NCI-H2107 treated with DMSO at 0.1 percent for 48 hours (cell line): ENCODE measurements around the gene WHAMM.
"Not testable (repeated sequence)": the region's sequence is repeated elsewhere in the genome, so short reads cannot be mapped to it uniquely, and the experiment has no call there.

ENCODE experiments used
- DNase-seq: peaks from one replicate; lab custom pipeline; 2025; ENCODE audit not compliant: unreplicated experiment; lab: John Stamatoyannopoulos, UW

Gene WHAMM

DNA sequence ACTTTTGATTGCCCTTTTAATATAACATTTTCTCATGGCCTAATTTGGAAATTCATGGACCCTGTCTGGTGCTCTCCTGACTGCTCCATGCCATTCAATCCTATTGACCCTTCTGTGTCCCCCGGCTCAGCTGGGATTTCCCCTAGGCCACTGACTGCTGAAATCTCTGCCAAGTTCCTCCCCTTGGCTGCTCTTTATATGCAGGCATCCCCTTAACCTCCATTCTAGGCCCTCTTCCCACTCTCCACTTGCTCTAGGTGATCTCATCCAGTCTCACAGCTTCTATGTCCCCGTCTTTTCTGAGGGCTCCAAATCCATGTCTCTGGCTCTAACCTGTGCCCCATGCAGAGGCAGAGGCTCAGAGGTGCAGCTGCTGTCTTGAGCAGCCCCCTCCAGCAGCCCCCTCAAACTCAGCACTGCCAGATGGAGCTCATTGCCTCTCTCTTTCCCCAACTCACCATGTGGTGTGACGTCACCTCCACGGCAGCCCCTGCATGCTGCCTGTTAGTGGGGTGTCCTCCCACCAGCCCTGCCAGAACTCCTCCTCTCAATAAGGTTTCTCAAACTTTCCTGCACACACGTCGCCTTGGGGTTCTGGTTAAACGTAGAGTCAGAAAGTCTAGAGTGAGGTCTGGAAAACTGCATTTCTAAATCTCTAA, 10.1 kb upstream of the WHAMM start:
- DNase-seq: no peak

DNA sequence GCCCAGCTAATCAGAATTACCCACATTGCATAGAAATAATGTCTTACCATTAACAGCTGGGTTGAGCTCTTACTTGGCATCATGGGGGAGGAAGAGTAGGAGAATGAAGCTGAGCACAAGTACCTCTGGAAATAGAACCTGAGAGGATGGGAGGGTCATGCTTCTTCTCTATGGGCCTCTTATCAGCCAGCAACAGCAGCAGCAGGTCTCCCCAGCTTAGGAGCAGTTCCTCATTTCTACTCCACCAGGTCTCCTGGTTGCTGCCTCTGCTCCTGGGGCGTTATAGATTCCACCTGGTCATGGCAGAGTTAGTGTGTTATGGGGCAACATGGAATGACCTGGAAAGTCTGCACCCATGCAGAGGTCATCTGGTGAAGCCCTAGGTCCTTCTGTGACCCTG, 6.9 kb upstream of the WHAMM start:
- no peak for DNase-seq

DNA sequence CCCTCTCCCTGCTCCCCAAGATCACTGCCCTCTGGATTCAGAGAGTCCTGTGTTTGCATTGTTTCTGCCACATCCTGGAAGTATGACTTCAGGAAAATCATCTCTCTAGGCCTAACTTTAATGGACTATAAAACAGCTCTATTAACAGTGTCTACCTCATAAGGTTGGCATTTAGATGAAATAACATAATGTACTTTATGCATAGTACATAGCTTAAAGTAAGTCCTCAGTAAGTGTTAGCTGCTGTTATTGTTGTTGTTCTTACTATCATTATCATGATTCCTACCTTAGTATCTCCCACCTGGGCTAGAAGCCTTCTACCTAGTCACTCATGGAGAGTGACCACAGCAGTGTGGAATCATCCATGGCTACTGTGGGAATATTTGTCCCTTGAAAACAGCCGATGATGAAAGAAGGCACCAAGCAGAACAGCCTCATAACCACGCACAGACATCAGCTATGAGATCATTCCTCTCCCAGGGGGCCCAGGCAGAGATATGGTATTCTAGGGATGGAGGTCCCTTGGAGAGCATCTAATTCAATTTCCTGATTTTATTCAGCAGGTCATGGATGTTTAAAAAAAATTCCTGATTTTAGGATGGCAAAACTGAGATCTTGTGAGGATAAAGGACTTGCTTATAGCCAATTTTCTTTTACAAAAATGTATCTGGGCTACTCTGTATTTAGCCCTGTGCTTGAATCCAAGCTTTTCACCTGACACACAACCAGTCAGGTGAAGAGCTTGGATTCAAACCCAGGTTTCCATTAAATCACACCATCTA, 5.4 kb upstream of the WHAMM start:
- no peak for DNase-seq

DNA sequence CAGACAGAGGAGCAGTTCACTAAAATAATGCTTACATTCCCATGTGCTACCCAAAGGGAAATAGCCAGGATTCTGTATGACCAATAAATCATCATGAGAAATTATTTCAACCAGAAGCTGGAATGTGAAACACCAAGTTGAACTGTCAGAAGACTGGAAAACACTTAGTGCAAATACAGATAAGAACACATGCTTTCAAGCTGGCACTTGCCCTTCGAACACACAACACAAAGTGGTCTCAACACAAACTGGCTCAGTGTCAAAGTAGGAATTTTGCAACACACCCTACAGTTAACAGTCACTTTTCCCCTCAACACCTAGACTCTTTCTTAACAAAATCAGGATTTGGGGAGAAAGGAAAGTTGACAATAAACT, 4.9 kb upstream of the WHAMM start:
- DNase-seq: no peak

DNA sequence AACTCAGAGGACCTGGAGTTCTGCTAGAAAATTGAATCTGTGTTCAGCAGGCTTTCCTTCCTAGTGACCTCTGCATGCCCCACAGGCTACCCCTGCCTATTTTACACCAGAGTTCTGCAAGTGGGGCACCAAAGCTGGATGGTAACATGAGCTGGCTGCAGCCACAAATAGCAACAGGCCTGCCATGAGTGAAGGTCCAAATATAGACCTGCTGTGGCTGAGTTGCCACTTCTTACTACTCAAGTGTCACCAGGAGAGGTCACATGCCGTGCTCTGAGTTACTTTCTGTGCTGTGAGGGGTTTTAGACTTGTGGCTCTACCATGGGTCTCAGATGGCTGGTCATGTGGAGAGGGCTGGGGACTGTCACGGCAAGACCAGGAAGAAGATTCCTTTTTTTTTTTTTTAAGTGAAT, 3.4 kb upstream of the WHAMM start, which contains the start of gene FSD2:
FSD2 (minus strand) TSS at position 76 of the 413 bp plus-strand sequence. CDS start 18,679 bp downstream, outside the sequence.
- DNase-seq: peak; percentile 10

DNA sequence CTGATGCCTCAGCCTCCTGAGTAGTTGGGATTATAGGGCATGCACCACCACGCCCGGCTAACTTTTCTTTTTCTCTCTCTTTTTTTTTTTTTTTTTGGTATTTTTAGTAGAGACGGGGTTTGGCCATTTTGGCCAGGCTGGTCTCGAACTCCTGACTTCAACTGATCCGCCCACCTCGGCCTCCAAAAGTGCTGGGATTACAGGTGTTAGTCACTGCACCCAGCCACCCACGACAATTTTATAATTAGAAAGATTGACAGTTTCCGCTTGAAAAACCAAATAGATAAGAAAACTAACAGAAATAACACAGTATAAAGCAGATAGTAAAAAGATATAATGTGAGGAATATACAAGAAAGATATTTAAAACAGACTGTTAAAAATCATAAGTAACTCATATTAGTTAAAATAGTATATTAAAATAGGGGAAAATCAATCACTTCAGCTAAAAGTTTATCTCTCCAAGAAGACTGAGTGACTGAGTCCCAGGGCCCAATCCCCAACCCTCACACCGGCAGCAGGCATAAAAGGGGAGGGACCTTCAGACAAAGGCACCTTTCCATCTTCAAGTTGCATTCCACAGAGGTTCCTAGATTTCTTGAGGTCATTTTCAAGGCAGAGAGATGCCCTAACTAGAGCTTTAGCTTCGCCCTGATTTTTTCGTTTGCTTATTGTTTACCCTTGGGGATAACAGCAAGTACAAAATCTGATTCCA, 1.4 kb upstream of the WHAMM start:
- no peak for DNase-seq

DNA sequence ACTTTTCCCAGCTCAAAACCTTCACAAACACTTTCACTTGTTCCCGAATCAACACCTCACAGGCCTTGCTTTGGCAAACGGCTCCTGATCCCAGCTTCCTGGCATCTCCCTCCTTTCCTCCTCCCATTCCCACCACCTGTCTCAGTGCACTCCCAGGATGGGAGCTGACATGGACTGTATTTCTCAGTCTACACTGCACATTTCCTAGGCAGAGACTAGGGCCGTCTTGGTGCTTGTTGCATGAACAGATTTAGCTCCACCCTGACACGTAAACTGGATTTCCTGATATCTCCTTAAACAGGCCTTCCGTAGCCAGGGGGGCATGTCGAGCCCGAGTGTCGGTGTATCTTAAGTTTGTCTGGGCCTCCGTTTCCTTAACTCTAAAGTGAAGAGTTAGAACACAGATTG, 790 bp upstream of the WHAMM start:
- no peak for DNase-seq

DNA sequence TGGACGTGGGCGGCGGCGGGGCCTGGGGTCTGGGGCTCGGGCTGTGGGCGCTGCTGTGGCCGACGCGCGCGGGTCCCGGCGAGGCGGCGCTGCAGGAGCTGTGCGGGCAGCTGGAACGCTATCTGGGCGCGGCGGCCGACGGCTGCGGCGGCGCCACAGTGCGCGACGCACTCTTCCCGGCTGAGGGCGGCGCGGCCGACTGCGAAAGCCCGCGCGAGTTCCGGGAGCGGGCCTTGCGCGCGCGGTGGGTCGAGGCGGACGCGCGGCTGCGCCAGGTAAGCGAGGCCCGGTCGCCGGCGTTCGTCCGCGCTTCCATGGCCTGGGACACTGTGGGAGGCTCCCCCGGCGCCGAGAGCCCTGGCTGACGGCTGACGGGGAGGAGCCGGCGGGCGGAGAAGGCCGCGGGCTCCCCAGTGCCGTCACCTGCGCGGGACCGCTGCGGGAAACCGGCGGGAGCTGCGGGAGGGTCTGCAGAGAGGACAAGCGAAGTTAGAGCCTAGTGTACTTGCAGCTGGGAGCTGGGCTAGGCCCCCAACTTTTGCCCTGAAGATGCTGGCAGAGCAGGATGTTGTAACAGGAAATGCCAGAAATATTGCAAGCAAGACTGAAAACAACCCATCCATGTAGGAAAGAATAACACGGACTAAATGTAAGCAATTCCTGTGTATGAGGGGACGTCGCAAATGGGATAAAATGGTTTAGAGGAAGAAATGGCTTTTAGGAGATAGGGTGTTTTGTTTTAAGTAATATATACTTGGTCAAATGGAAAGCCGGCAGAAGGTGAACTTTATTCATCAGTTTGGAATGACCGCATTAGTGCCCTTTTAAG, 847 bp downstream of the WHAMM start:
- no peak for DNase-seq

DNA sequence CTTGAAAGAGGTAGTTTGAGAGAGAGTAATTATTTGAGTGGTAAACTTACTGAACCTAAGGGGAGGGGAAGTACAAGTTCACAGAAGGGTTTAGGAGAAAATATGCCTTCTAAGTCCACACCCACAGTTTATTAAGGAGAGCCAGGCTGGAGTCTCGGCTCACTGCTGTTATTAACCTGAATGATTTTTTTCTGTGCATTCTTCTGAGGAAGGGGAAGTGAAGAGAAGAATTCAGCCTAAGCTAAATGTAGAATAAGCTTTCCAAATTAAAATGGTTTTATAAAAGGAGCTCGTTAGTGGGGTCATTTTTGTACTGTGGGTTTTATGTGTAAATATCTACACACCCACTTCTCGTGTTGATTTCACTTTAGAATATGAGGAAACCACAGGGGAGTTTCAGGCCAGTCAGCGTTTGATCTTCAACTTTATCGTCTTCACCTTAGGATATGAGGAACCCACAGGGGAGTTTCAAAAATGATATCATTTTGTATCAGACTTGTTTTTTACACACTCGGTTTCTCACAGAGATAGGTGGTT, 1.5 kb downstream of the WHAMM start:
- no peak for DNase-seq

DNA sequence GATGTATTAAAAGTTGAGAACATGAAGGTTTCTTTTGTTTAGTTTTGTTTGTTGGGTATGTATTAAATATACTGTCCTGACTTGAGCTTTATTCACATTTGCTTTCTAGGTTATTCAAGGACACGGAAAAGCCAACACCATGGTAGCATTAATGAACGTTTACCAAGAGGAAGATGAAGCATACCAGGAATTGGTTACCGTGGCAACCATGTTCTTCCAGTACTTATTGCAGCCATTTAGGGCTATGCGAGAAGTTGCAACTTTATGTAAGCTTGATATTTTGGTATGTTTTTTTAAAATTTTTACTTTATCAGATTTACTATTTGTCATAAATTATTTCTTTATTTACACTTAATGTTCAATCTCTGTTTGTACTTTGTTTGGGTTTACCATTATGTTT, 3.6 kb downstream of the WHAMM start:
- DNase-seq: no peak

DNA sequence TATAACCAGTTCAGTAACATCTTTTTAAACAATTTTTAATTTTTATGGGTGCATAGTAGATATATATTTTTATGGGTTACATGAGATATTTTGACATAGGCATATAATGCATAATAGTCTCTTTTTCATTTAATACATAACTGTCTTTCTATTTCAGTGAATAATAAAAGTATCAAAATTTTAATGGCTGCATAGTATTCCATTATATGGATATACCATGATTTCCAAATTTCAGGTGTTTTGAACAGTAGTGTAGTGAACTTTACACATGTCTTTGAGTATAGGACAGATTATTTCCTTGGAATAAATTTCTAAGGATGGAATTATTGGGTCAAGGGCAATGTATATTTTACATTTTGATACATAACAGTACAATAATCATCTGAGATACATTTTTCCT, 10.7 kb downstream of the WHAMM start:
- no peak for DNase-seq

DNA sequence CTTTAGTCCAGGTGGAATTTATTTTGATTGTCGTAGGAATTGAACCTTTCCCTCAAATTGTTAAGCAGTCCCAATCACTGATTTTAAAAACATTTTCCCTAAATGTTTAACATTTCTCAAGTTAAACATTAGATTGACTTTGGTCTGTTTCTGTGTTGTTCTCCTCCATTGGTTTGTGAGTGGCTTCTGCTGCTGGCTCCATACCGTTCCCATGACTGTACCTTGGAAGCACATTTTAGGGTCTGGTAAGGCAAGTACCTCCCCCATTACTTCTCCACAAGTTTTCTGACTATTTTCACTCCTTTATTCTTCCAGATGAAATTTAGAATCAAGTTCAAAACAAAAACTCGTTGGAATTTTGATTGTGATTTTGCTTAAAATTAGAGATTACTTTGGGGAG, 12.0 kb downstream of the WHAMM start:
- DNase-seq: not testable (repeated sequence)

DNA sequence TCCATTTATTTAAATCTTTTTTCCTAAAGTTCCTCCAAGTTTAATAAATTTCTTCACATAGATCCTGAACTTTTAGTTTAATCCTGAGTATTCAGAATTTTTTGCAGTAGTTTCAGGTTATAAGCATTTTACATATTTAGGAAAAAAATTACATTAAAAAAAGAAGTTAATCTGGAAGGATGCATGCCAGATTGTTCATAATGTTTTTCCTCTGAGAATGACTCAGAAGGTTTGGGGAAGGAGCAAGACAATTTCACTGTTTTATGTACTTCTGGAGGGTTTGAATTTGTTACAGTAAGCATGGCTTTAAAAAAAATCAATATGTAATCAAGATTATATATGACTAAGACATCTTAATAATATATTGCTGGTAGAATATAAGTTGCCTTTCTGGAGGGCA, 12.4 kb downstream of the WHAMM start:
- DNase-seq: not testable (repeated sequence)

DNA sequence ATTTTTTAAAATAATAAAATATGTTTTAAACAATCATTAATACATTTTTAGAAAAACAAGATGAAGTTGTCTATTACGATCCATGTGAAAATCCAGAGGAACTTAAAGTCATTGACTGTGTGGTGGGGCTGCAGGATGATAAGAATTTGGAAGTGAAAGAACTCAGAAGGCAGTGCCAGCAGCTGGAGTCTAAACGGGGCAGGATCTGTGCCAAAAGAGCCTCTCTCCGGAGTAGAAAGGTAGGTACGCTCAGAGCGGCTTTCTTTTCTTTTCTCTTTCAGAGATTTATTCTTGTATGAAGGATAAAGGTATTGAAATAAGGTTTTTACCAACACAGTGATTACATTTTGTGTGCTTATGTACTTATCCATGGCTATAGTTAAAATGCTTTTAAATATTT, 13.6 kb downstream of the WHAMM start:
- DNase-seq: no peak

DNA sequence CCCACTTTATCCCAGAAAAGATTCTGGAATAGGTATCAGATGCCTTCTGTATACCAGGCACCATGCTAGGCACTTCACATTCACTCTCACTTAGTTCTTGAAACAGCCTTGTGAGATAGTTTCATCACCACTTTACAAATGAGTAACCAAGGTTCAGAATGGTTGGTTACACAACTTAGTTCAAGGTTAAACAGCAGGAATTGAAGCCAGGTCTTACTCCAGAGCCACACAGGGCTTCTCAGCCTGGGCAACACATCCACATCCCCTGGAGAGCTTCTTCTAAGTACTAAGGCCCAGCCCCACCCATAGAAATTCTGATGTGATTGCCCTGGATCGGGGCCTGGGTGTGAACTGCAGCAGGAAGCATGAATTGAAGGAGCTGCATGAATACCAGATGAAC, 18.6 kb downstream of the WHAMM start:
- DNase-seq: no peak

DNA sequence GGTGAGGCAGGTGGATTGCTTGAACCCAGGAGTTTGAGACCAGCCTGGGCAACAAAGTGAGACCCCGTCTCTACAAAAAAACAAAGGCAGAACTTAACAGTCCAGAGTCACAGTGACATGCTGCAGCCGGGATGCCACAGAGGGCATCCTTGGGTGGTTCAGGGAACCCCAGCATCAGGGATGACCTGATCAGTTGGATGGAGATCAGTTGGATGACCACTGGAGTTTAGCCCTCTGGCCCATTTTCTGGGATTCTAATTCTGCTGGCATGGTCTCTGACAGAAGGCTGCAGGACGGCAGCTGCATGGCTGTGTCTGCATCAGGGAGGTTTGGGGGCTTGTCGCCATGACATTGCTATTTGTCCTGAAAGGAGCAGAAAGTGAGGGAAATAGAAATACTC, 19.8 kb downstream of the WHAMM start:
- DNase-seq: no peak

DNA sequence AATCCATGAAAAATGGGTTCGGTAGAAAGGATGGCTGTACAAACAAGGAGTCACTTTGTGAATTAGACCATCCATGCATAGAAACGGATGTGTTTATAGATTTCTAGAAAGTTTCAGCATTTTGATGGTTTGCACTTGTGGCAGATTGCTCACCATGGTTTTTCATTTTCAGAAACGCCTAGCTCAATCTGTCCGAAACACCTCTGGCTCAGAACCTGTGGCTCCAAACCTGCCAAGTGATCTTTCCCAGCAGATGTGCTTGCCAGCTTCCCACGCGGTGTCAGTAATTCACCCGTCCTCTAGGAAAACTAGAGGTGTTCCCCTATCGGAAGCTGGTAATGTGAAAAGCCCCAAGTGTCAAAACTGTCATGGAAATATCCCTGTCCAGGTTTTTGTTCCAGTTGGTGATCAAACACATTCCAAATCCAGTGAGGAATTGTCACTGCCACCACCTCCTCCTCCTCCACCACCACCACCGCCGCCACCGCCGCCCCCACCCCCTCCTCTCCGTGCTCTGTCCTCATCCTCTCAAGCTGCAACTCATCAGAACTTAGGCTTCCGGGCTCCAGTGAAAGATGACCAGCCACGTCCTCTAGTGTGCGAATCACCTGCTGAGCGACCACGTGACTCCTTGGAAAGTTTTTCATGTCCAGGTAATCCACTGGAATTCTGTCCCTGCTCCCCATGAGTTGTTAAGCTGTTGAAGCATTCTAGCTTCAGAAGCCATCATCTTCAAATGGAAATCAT, 21.2 kb downstream of the WHAMM start:
- DNase-seq: no peak

DNA sequence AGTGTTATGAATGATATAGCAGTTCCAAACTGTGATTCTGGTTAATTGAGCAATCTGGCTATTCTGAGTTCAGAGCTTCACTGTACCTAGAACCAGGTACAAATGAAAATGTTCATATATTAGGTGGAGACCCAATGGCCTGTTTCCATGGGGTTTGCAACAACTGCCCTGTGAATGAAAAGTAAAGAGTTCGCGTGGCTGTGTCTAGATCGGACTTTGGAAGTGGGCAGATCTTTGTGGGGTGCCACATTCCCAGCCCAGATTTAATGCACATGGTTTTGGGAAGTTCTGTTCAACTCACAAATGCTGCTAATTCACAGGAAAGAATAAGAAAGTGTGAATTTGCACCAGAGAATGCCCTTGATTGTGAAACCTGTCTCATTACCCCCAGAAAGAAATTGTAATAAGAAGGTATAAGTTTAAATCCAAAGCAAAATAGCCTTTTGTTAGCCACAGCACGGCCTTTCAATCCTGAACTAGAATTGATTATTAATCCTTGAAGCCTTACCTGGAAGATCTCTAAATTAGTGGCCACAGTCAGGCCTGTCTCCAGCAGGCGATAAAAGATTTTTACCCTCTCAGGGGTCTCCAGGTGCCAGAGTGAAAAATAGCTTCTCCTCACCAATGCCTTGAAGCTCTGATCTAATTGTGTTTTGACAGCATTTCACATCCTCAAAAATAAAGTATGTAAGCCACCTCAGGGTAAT, 22.6 kb downstream of the WHAMM start:
- no peak for DNase-seq

DNA sequence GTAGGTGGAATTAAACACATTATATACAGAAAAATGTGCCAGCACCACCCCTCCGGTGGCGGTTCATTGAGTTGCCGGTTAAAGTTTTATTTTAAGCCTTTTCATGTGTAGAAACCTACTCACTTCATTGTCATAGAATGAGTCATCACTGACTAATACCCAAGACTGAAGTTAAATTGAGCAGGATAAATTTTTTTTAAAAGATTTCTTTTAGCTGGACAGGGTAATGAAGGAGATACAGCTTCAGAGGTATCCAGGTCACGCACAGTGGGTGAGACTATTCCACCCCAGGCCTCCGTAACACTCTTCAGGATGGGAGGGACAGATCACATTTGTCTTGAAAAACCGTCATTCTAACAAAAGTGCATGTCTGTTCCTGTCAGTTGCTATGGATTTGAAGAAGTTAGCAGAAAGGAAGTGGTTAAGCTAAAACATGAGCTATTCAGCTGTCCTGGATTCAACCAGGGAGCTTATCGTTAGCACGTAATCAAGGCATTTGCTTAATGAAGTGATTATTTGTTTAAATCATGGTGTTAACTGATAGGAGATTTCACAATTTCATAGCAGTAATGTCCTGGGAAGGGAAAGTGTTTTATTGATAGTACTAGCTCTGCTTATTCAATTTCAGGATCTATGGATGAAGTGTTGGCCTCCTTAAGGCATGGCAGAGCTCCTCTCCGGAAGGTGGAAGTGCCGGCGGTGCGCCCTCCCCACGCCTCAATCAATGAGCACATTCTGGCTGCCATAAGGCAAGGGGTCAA, 23.4 kb downstream of the WHAMM start:
- DNase-seq: no peak
